HL-60/S4 treated with phorbol 12-myristate 13-acetate at 8.2 ng/mL for 4 days and 3 days (cell line): ENCODE data around the gene ELMO1.

Experiments used
- in situ Hi-C: fragments of 300-500 bp; cut with MboI; formaldehyde crosslinking; loops from 2 replicates; pipeline ENCODE4 v1.15.0; 2022; ENCODE audit warnings: low sequenced_read_pairs

ELMO1 gene

DNA sequence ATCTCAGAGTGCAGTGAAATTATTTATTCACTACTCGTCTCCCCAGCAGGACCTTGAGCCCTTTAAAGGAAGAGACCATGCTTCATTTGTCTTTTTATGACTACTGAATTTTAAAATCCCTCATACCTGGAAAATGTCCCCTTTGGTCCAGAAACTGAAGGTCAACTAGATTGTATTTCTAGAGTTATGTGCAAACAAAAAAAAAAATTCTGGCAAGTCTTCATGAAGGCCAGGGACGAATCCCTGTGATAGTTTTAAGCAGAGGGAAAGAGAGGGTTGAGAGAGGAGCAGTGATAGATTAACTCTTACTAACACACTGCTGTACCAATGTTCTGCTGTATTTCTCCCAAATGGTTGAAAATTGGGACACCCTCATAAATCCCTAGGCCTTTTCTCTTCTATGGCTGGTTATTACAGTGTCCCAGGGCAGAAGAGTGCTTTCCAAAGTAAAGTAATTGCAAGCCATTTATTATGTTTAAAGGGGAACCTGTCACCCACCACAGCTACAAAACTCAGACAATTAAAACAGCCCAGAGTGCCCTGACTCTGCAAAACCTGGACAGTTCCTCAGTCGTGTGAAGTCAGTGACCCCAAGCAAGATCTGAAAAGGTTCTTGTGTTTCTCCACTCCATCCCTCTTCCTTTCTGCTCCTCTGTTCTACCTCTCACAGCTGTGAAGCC, 541.6 kb downstream of the ELMO1 start:
- in situ Hi-C loops = no loop called here

DNA sequence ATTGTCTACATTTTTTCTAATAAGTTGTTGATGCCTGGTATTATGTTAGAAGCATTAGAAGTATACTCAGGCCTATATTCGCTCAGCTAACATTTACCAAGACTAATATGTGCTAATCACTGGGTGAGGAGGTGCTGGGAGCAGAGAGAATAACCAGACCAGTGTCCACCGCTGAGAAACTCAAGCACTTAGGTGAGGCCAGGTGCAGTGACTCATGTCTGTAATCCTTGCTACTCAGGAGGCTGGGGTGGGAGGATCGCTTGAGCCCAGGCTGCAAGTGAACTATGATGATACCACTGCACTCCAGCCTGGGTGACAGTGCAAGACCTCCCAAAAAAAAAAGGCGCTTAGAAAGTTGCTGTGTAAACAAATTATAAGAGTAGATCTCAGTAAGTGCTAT, 542.2 kb downstream of the ELMO1 start:
- in situ Hi-C loops = no loop called here

DNA sequence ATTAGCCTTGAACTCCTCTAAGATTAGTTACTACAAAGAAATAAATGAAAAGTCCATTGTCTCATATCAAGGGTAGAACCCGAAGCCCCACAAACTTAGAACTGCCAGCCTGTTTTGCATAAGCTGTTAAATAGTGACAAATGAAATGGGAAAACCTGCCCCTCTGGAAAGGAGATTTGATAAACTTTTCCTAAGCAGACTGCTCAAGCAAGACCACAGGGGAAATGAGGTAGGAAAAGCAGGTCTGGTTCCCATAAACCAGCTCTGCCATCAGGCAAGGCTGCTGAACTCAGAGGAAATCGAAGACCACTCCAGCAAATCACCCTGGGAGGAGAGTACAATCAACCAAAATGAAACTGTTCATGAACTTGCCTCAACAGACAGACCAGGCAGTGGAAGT, 542.8 kb downstream of the ELMO1 start:
- in situ Hi-C loops = no loop called here

DNA sequence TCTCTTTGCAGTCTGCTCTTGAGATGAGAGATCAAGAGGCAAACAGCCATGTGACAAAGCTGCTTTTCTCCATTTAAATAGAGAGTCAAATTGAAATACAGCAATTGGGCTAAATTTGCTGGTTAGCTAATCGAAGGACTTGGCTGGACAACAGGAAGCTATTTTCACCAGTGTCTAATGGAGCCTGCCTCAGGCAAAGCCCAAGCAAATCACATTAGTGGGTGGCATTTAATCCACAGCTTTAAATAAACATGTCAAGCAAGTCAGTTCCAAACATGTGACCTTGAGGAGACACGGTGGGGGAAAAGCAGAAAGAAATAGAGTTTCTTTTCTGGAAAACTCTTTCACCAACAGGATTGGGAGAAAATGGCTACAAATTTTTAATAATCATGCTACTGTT, 543.9 kb downstream of the ELMO1 start:
- in situ Hi-C loops = no loop called here

DNA sequence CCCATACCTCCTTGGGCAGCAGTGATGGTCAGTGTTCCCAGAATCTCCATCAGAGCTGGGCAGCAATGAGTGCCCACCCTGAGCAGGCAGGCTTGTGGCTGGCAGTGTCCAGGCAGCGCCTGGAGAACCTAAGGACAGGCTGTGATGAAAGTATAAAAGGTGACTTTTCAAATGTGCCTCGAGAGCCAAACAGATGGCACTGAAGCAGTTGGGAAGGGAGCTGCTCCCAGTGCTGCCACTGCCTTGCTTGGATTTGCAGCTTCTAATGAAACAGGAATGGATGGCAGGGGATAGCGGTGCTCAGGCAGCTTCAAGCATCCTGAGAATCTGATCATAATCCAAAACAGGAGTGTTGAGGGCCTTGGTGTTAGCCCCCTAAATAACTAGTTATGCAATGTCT, 544.6 kb downstream of the ELMO1 start:
- in situ Hi-C loops = no loop called here

DNA sequence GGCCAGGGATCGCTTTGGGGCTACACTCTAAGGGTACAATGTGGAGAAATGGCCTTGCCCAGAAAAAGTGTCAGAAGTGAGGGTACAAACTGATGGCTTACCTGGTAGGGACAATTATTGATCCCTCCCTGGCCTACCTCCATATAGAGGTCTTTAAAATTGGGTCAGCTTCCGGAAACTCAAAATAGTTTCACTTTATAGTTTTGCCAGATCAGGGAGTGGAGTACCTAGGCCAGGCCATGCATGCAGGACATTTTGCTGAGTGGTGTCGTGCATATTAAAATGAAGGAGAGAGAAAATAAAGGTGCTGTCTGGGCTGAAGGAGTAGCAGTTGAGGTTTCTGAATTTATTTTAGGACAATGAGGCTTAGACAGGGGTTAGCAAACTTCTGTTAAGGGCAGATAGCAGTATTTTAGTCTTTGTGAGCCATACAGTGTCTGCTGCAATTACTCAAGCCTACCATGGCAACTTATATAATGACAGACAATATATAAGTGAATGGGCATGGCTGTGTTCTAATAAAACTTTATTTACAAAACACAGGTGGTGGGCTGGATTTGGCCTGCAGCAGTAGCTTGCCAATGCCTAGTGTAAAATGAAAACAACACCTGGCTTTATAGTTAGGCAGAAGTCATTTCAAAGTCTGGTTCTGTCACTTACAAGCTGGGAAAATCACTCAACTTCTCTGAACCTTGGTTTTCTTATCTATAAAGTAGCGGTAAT, 547.5 kb downstream of the ELMO1 start:
- in situ Hi-C loops = no loop called here

DNA sequence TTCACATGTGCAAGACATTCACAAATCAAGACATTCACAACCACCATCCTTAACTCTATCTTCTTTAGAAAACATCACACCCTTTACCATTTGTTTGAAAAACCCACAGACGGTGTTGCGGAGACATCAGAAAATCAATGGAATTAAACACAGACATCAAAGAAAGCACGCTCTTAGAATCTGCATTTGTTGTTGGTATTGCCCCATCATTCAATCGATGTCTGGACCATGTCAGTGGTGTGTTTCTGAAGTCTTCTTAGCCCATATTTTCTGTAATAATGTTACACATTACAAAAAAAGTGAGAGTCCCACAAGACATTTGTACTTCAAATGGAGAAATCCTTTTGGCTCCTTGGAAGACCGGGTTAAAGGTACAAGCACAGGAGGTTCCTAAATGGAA, 550.5 kb downstream of the ELMO1 start:
- in situ Hi-C loops = no loop called here

DNA sequence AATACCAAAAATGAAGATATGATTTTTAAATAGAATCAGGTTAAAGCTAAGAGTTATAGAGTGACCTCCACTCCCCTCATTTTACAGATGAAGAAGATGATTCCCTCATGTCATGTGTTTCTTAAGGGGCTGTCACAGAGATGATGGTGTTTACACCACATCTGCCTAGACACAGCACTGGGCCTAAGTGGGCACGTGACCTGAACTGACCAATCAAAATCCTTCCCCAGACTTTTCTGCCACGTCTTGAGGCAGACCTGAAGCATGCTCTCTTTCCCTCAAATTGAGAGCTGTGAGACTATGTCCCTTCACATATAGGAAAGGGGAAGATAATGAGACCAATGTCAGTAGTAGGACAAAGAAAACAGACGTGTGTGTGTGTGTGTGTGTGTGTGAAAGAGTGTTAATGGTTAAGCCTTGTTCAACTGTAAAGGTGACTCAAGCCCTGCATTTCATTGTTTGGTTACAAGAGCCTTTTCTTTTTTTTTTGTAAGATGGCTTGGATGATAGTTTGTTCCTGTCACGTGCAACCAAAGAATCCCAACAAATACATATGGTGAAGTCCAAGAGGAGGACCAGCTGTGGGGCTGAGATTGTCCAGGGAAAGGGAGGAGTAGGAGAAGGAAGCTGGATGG, 551.6 kb downstream of the ELMO1 start:
- in situ Hi-C loops = no loop called here

DNA sequence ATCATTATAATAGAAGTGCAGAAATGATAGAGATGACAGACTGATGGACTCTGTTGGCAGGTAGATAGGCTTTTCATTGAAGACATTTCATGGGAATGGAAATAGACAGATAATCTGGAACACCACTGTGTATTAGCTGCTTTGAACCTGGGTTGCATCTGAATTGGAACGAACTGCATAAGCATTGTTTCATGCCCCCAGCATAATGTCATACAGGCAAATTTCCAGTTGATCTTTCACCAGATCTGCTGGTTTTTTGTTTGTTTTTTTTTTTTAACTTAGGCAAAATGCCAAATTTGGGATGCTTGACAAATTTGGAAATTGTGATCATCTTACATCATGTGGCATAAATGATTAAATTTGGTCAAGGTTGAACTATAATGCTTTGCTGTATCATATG, 552.2 kb downstream of the ELMO1 start:
- in situ Hi-C loops = no loop called here

DNA sequence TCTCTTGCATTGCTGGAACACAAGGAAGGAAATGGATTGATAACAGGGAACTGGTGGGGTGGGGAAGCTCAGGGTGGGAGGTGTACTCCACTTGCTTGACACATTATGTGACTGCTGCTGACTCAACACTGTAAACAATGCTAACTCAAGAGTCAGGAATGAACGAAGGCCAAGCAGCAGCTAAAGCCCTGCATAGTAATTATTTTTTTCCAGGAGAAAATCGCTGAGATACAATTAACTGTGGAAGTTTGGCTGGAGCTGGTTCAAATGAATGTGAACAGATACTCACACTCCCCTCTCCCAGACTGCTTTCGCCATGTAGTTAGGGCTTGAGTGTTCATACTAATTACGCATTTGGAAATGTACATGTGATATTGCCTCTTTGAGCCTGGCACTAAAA, 553.5 kb downstream of the ELMO1 start:
- in situ Hi-C loops = no loop called here

DNA sequence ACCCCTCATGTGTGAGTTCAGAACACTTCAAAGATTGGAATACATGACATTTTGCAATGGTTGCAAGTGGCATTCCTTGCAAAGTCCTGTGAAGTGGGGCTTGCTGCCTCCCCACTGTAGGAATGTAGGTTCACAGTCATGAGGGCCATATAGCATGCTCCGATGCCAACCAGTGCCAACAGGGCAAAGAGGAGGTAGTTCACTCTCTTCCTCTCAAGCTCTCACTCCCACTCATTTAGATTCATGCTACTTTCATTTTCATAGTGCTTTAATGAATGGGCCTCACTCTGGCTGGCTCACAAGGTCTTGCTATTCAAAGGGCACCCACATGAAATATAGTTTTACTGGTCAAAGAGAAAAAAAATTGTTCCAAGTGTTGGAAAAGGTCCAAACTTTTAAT, 554.5 kb downstream of the ELMO1 start:
- in situ Hi-C loops = no loop called here

DNA sequence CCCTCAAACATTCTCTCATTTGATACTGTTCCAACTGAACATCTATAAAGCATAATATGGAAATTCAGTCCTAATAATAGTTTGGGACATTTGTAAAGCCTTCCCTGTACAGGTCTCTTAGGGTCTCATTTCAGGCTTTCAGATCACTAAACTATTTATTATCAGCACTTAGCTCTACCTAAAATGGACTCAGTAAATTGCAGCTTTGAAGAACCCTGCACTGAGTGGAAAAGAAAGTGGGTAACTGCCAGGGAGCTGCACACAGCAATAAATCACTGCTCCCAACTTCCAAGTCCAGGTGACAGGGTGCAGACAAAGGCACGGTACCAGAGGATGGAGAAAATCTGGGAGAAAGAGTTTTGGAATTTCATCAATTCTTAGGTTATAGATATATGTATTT, 559.5 kb downstream of the ELMO1 start:
- in situ Hi-C loops = no loop called here

DNA sequence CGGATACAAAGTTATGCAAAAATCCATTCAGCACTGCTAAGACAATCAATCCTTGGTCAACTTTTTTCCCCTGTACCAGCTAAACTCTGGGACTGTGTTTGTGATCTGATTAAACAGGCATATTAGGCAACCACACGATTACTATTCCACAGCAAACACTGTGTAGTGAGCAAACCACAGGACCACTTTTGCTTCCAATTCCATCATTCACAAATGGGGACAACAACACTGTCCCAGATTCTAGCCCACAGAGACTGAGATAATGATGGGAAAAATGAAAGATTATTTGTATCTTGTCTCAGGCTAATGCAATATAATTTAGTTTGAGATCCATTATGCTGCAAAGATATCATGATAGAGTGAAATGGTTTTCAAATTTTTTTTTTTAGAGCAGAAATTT, 560.7 kb downstream of the ELMO1 start:
- in situ Hi-C loops = no loop called here

DNA sequence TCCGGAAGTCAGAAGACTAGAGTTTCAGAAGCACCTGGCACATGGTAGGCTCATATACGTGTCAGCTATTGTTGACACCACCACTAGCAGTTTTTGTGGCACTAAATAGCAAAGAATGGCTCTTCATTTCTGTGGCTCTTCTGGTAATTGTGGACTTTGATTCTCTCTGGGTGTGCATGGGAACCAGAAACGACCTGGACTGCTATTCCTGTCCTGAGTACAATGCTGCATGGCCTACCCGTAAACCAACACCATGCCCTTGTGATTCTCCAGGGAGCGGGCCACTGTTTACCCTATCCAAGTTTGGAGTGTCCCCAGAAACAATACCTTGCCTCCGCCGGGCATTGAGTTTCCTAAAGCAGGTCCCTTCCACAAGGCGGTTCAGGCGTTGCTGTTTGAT, 561.4 kb downstream of the ELMO1 start:
- in situ Hi-C loops = no loop called here

DNA sequence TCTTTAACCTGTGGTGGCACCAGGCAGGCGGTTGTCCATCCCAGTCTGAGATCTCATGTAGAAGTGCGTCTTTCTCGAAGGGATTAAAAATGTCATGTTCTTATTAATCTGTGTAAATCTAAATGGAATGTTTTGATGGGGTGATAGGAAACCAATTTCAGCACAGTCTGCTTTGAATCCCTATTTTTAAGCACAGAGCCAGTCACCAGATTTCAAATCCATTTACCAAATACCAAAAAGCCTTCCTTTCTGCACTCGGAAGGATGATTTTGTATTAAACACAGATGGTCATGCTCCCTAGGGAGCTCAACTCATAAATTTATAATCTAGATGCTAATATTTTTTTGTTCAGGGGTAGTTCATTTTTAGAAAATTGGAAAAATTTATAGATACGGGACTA, 563.8 kb downstream of the ELMO1 start:
- in situ Hi-C loops = no loop called here

DNA sequence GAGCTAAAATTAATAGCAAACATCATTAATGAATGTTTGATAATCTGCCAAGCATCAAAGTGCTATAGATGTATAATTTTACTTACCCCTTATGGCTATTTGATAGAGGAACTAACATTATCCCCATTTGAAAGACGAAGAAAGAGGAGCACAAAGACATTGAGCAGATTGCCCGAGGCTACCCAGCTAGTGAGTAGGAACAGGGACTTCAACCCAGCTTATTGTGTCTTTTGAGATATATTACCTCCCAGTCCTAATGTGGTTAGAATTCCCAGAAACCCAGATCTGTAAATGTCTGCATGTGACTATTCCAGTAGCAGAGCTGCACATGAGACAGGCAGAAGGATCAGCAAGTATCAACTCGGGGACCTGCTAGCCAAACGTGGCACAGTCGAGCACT, 564.3 kb downstream of the ELMO1 start:
- in situ Hi-C loops = no loop called here

DNA sequence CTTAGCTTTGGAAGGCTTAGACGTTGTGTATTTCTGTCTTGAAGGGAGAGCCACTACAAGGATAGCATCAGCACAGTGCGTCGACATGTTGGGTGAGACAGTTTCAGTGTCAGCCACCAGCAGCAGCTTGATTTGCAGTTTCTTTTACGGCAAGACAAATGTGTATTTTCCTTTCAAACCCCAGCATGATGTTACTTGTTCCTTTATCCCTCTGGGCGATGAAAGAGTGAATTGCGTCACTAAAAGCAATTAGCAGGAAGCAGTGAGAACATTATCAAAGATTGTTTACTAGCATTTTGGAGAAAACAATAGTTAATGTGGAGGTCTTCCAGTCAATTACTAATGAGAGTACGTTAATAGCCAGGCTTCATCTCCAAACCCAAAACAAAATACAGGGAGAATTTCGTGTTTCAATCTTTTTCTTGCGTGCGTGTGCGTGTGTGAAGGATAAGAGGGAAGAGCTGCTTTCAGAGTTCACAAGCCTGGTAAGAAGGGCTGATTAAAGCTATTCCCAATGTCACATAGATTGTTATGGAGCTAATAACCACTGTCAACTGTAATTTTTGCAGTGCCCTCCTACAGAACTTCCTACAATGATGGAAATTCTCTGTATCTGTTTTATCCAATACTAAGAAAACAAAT, 567.3 kb downstream of the ELMO1 start:
- in situ Hi-C loops = no loop called here

DNA sequence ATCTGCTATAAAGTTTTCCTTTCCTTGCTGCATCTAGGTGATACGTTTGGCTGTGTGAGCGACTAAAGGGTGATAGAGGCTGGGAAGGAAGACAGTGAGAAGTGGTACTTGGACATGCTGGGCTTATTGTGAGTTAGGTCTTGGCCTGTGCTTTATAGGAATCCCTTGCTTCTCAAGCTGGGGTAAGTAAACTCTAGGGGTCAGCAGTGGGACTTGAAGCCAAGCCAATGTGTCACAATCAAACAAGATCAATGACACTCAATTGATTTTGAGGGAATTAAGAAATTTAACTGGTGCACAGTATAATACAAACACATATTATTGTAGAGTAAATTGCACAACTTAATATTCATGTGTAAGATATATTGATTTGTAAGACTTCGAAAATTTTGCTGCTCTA, 568.6 kb downstream of the ELMO1 start:
- in situ Hi-C loops = no loop called here

DNA sequence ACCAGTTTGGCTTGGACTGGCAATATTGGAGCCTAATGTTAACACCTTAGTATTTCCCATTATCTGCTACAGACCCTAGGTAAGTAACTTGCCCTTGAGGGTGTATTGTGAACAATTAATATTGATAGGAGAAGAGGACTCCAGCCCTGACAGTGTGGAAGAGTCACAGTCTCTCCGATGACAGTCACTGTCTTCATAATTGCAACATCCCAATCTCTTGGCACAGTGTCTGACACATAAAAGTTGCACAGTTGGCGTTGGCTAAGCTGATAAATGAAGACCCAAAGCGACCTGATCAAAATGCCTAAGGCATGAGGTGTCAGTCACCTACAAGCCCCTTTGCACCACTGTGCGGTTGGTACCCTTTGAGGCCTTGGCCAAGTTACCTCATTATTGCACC, 569.6 kb downstream of the ELMO1 start:
- in situ Hi-C loops = no loop called here

DNA sequence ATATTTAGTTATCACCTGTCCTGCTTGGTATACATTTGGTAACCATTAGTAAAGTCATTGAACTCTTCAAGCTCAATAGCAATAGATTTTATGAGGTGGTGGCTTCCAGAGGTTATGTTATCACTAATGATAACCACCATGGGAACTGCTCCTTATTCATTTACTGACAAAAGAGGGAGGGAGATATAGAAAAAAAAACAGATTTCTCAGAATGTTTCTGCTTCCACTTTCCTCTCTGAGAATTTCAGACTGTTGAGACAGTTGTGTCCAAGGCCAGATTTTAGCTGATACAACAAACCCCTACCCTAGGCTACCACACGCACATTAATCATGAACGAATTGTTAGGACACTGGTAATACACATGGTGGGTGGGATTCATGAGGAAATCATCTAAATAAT, 570.4 kb downstream of the ELMO1 start:
- in situ Hi-C loops = no loop called here

DNA sequence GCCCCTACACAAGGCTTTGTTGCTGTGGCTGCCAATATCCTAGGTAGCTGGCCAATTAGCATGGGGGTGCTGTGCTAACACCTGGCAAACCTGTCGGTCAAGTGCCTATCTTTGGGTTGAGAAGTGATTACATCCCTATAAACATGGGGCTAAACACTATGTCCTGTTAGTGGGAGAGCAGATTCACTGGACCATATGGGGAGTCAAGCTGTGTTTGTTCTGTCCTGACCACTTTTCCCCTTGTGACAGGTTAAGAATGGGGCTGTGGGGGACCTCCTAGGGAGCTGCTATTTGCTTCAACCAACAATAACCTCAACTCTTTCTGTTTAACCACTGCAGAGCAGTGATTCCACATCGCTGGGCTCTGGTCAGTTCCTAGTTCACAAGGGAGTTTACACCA, 572.9 kb downstream of the ELMO1 start:
- in situ Hi-C loops = no loop called here

DNA sequence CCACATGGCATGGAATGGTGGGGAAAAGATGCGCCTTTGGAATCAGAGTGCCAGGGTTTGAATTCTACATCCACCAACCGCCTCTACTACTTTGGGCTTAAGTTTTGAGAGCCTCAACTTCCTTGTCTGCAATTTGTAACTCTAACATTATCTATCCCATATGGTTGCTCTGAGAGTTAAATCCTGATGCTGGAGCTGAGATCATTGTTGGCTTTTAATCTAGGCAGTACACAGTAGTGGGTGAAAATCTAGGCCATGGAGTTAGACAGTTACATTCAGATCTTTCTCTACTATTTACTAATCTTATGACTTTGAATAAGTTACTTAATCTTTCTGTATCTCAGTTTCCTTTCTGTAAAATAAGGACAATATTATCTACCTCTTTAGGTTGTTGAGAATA, 574.6 kb downstream of the ELMO1 start:
- in situ Hi-C loops = no loop called here
